NCI-H69 (cell line): ENCODE data around the gene COLQ.
A peak's percentile ranks its signal among the peaks of the same experiment; 100 is the strongest.

Experiments
- DNase-seq: peaks from one replicate; lab custom pipeline; 2025; lab: John Stamatoyannopoulos, UW

Gene COLQ

DNA sequence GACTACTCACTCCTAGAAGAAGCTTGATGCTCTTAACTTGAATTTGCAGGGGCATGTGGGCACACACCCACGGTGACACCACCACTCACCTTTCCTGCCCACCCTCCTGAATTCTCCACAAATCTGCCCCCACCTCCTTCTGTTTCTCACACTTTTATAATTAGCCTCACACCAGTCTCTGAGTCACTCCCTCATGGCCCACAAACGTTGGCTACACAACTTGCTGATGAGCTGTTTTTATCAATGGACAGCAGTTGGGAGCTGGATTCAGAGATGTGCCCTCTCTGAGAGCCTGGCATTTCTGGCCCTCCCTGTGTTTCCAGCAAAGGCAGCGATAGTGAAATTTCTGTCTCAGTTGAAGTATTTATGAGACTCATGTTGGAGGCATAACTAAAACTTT, 1.3 kb downstream of the COLQ start:
- no peak for DNase-seq

- peak; percentile 0 for DNase-seq
Observed at GRCh38 chr3:15519096-15519495, 2.4 kb downstream of the COLQ start.

DNA sequence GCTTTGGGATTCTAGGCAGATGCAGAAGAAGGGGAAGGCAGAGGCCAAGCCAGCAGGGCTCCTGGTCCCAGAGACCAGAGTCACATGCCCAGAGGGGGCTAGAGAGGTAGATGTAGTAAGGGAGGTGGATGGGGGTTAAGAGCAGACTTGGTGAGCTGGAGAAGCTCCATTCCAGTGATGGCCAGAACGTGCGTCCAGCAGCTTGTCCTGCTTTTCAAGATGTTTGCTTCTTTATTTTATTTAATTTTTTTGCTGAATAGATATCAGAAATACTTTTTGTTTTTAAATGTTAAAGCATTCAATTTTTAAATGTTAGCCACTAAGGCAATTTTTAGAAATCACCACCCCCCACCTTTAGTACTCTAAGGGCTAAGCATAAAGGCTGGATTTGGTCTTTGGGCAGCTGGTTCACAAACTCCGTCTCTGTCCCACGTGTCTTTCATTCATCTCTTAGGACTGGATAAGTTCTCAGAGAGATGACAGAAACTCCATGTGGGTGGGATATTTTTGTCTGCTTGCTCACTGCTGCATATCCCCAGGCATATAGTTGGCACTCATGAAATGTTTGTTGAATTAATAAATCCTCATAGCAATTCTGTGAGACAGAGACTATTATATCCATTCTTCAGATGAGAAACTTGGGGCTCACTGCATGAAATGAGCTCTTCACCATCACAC, 6.7 kb downstream of the COLQ start:
- DNase-seq = no peak

- DNase-seq = no peak
Observed at GRCh38 chr3:15513810-15514662, 7.5 kb downstream of the COLQ start.

- no peak for DNase-seq
Observed at GRCh38 chr3:15513116-15513515, 8.4 kb downstream of the COLQ start.

- DNase-seq = peak; percentile 88
Observed at GRCh38 chr3:15512166-15512565, 9.3 kb downstream of the COLQ start.

DNA sequence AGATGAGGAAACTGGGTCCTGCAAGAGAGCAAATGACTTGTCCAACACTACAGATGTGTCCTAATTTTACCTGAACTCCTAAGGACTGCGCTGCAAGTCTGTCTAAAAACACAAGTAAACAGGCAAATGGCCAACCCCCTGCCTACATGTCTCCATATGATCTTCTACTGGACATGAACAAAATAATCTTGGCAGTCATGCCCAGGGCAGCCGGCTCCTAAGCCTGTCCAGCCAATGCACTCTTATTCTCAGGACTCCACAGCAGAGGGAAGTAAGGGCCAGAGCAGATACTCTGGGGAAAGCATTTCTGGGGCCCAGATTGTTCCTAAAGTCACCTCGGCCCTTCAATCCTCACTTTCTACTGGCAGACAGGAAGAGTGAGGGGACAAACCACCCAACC, 10.3 kb downstream of the COLQ start:
- DNase-seq = no peak

- DNase-seq = no peak
Observed at GRCh38 chr3:15510493-15510892, 11.0 kb downstream of the COLQ start.

DNA sequence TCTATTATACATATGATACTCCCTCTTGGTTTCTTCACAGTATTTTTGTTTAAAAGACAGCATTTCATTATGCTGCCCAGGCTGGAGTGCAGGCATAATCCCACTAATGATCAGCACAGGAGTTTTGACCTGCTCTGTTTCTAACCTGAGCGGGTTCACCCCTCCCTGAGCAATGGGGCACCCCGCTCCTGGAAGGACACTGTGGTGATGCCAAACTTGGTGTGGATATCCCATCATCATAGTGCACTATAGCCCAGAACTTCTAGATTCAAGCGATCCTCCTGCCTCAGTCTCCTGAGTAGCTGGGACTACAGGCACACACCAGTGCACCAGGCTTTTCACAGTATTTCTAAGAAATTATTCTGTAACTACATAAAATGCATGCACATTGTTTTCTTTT, 14.9 kb downstream of the COLQ start:
- DNase-seq = no peak

DNA sequence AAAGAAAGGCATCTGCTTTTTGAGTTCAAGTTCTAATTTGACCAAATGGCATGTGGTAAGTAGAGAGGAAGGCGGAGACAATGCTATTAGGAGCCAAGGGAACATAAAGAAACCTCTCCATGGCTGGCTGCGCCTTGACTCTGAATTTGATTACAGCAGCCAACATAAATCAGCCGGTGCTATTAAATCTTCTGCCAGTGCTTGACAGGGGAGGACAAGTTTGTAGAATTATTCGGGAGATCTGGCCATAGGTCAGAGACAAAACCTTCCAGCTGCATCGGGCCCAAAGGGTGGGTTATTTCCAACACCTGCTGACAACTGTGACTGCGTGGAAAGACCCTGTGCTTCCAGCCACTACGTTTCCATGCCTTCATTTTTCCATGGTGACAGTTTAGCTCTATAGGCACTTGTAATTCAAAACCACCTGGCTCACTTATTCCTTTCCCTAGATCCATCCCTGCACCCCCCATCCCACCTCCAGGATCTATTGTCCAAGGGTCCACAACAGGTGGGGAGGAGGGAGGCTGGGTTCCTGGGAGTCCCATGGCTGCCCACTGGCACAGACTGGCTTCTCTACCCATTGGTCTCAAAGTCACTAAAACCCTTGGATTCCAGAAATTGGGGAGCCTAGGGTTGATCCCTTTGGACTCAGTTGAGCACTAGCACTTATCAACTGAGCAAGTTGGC, 15.9 kb downstream of the COLQ start:
- DNase-seq = peak; percentile 16

- DNase-seq = no peak
Observed at GRCh38 chr3:15502616-15503015, 18.9 kb downstream of the COLQ start.

GRCh38 chr3:15501126-15501525, 20.4 kb downstream of the COLQ start:
- peak; percentile 59 for DNase-seq

DNA sequence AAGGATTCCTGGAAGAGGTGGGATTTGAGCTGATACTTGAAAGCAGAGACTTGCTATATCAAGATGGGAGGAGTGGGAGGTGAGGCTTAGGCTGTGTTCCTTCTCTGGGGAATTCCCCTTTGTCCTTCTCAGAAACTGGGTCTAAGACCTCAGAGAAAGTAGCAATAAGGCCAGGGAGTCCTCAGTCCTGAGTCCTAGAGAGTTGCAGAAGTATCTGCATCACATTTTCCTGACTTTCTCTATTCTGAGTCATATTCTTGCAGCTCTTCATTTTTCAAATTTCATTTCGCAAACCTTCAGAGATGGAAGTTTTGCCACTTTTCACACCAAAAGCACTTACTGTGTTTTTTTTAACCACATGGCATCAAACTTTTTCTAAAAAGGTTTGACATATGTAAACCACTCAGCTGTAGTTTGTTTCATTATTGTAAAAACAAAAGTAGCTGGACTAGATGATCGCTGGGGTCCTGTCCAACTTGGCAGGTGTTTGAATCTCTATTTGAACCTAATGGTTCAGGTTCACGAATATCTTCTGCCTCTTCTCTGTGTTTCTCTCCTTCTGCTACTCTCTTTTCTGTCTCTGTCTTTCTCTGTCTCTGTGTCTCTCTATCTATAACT, 21.3 kb downstream of the COLQ start:
- DNase-seq = no peak

DNA sequence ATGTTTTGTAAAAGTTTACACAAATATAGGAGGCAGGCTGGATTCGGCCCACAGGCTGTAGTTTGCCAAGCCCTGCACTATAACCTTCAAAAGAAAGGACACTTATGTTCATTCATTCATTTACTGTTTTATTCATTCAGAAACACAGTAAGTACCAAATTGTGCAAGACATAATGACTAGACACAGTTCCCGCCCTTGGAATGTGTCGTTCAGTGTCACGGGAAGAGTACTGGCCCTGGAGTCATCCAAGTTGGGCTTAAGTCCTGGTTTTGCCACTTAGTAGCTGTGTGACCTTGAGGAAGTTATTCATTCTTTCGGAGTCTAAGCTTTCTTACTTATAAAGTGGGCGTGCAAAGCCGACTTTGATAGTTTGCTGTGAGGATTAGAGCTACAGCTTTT, 22.0 kb downstream of the COLQ start:
- DNase-seq = no peak

DNA sequence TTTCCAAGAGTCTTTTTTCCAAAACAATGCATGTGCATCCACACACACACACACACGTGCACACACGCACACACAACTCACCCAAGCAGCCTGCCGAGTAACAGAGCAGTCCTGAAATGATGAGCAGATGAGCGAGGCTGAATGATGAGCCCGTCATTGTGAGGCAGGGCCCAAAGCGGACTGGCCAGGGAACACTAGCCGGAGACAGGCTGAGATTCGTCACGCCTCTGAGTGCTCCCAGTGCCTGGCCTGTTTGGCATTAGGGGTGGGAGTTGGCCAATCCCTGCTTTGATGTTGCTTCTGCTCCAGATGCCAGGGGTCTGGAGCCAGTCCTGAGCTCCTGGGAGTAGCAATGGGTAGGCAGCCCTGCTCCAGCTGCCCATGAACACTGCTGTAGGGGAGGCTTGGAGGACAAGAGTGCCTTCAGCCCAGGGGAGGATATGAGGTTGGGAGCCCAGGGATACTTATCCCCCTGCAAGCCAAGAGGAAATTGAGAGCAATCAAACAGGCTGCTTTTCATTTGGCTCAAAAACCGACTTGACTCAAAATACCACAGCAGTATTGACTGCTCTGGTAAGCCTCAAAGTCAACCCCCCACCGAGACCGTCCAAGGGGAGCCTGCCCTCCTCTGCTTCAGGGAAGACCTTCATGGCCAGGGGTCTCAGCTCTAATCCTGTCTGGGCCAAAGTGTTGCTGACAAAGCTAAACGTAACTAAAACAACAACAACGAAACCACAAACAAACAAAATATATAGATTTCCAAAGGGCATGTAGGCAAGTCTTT, 22.9 kb downstream of the COLQ start:
- DNase-seq = no peak

GRCh38 chr3:15497964-15498363, 23.5 kb downstream of the COLQ start:
- DNase-seq = no peak

GRCh38 chr3:15496341-15496664, 25.2 kb downstream of the COLQ start:
- no peak for DNase-seq

GRCh38 chr3:15495461-15496340, 25.8 kb downstream of the COLQ start:
- no peak for DNase-seq

DNA sequence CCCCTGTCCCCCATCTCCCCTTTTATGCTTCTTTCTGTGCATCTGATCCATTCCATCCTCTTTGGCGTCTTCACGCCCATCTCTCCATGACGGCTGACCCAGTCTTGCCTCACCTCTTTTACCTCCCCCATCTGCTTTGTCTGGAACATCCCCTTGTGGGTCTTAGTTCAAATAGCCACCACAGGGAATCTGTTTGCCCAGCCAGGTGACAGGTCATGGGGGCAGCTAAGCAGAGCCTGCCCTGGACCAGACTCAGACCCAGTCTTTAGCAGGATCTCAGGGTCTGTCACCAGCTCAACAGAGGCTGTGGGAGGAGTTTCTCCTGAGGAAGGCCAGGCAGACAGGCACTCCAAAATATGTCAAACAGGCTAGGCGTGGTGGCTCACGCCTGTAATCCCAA, 28.1 kb downstream of the COLQ start:
- DNase-seq = no peak

DNA sequence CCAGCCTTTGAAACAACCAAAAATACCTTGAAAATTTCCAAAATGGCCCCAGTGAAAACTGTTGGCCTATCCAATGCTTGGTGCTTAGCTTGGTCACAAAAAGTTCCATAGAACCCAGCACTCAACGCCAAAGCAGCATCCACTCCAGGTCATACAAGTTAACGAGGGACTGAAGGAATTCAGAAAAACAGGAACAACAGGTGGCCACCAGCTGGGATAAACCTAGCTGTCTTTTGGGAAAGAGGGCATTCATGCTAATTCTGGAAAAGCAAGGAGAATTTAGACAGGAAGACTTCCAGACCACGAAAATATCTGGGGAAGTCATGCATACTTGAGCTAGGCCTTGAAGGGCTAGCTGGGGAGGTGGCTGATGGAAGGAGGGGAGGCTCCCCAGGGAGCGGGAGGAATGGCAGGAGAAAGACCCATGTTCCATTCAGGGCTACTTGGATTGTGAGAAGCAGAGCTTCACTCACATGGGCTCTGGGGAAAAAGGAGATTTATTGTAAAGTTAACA, 28.6 kb downstream of the COLQ start:
- DNase-seq = no peak

- DNase-seq = no peak
Observed at GRCh38 chr3:15491143-15491542, 30.4 kb downstream of the COLQ start.
